ENCODE results near the gene UNC5C. TPM values are rescaled to one million over a fixed set of nuclear protein-coding genes. Genes with fewer than 3 reads are reported as not detected.
A peak's percentile ranks its signal among the peaks of the same experiment; 100 is the strongest.

UNC5C gene
- total RNA-seq, 1 donor from 2014 or later = 76.7 TPM

- H3K4me1 Mint-ChIP-seq = no peaks in the 10 kb centered on the region
- H3K27ac Mint-ChIP-seq = no peak overlapping the region
- DNase-seq (ENCODE audit: low spot score in 2 of 2, unreplicated experiment in 2 of 2) = no peak
- peaks cover 26% of the 10 kb centered on the region for H3K36me3 Mint-ChIP-seq
- H3K9me3 Mint-ChIP-seq = no peaks in the 10 kb centered on the region
- no peak overlapping the region for H3K4me3 Mint-ChIP-seq
- H3K27me3 Mint-ChIP-seq (ENCODE audit: low read depth) = no peaks in the 10 kb centered on the region
- TF ChIP-seq CTCF (IDR thresholded peaks at IDR 0.05; ENCODE audit: unreplicated experiment) = no peak
Observed at GRCh38 chr4:95231681-95232080, 317.1 kb downstream of the UNC5C start.

GRCh38 chr4:95225849-95226248 lies 322.9 kb downstream of the UNC5C start:
- peak overlapping the region; percentile 1 for H3K27ac Mint-ChIP-seq

GRCh38 chr4:95224402-95224801 lies 324.4 kb downstream of the UNC5C start:
- H3K9me3 Mint-ChIP-seq = no peaks in the 10 kb centered on the region

More at GRCh38 chr4:95225849-95226248, 322.9 kb downstream of the UNC5C start:
- H3K36me3 Mint-ChIP-seq = peaks cover 27% of the 10 kb centered on the region
- TF ChIP-seq CTCF (IDR thresholded peaks at IDR 0.05; ENCODE audit: unreplicated experiment) = no peak
- no peaks in the 10 kb centered on the region for H3K27me3 Mint-ChIP-seq (ENCODE audit: low read depth)
- no peaks in the 10 kb centered on the region for H3K9me3 Mint-ChIP-seq
- no peak overlapping the region for H3K4me3 Mint-ChIP-seq
- peaks cover 4% of the 10 kb centered on the region for H3K4me1 Mint-ChIP-seq
- no peak for DNase-seq (ENCODE audit: low spot score in 2 of 2, unreplicated experiment in 2 of 2)

GRCh38 chr4:95220205-95221175 lies 328.3 kb downstream of the UNC5C start:
- Mint-ChIP-seq H3K27ac (no peak overlapping the region), H3K36me3 (peaks cover 37% of the 10 kb centered on the region), H3K27me3 (ENCODE audit: low read depth) (no peaks in the 10 kb centered on the region), H3K4me1 (peaks cover 2% of the 10 kb centered on the region), H3K9me3 (no peaks in the 10 kb centered on the region), H3K4me3 (no peak overlapping the region)
- TF ChIP-seq CTCF (IDR thresholded peaks at IDR 0.05; ENCODE audit: unreplicated experiment) = no peak
- no peak for DNase-seq (ENCODE audit: low spot score in 2 of 2, unreplicated experiment in 2 of 2)

More at GRCh38 chr4:95224402-95224801, 324.4 kb downstream of the UNC5C start:
- no peak overlapping the region for H3K27ac Mint-ChIP-seq
- H3K4me1 Mint-ChIP-seq = peaks cover 4% of the 10 kb centered on the region
- H3K36me3 Mint-ChIP-seq = peaks cover 26% of the 10 kb centered on the region
- no peaks in the 10 kb centered on the region for H3K27me3 Mint-ChIP-seq (ENCODE audit: low read depth)
- no peak for DNase-seq (ENCODE audit: low spot score in 2 of 2, unreplicated experiment in 2 of 2)
- no peak for TF ChIP-seq CTCF (IDR thresholded peaks at IDR 0.05; ENCODE audit: unreplicated experiment)
- H3K4me3 Mint-ChIP-seq = no peak overlapping the region

- Mint-ChIP-seq H3K27ac (no peak overlapping the region), H3K9me3 (no peaks in the 10 kb centered on the region), H3K4me3 (no peak overlapping the region), H3K36me3 (peaks cover 35% of the 10 kb centered on the region), H3K27me3 (ENCODE audit: low read depth) (no peaks in the 10 kb centered on the region), H3K4me1 (peaks cover 13% of the 10 kb centered on the region)
- no peak for DNase-seq (ENCODE audit: low spot score in 2 of 2, unreplicated experiment in 2 of 2)
- TF ChIP-seq CTCF (IDR thresholded peaks at IDR 0.05; ENCODE audit: unreplicated experiment) = no peak
Observed at GRCh38 chr4:95219109-95219508, 329.7 kb downstream of the UNC5C start.
